Esophagus muscularis mucosa (tissue), 4 donors: Measurements from ENCODE around the gene GOLGB1. TPM values are rescaled to one million over a fixed set of nuclear protein-coding genes. Genes with fewer than 3 reads are reported as not detected.
"Not testable (repeated sequence)": the region's sequence is repeated elsewhere in the genome, so short reads cannot be mapped to it uniquely, and the experiment has no call there.

ENCODE experiments used
- DNase-seq: peaks from one replicate; pipeline ENCODE4 v3.0.0-alpha.2; 2017; ENCODE audit errors: extremely low spot score
- H3K27ac ChIP-seq, 4 donors: fragments of 200-600 bp; sonication (generic); replicated peaks in 1 of 4; 1 replicate in 3 of 4; 2 replicates in 1 of 4; pipeline ENCODE4 v1.5.1; 2016 to 2019; ENCODE audit warnings: mild to moderate bottlenecking in 1 of 4
- H3K27me3 ChIP-seq, 4 donors: fragments of 200-600 bp; sonication (generic); one replicate each; pipeline versions ENCODE4 v1.5.1 to v1.6.0; 2016 to 2019
- H3K36me3 ChIP-seq, 4 donors: fragments of 200-600 bp; sonication (generic); one replicate each; pipeline ENCODE4 v1.5.1; 2016 to 2019
- H3K4me1 ChIP-seq, 4 donors: fragments of 200-600 bp; sonication (generic); one replicate each; pipeline ENCODE4 v1.5.1; 2016 to 2019
- H3K4me3 ChIP-seq, 4 donors: fragments of 200-600 bp; sonication (generic); 1 replicate in 2 of 4; 2 replicates in 2 of 4; pipeline ENCODE4 v1.5.1; 2016 to 2019; ENCODE audit warnings: mild to moderate bottlenecking in 4 of 4, moderate library complexity in 1 of 4
- H3K9me3 ChIP-seq, 4 donors: fragments of 200-600 bp; sonication (generic); 1 replicate in 3 of 4; 2 replicates in 1 of 4; pipeline ENCODE4 v1.5.1; 2016 to 2019
- CTCF ChIP-seq, 3 experiments: fragments of 200-600 bp in 2 of 3; fragments of 450-650 bp in 1 of 3; sonication (generic) in 2 of 3; IDR thresholded peaks; one replicate each; pipeline ENCODE4 v1.5.1; 2017 to 2019; ENCODE audit warnings: antibody characterized with exemption in 3 of 3, mild to moderate bottlenecking in 2 of 3, moderate library complexity in 1 of 3
- EP300 ChIP-seq: sonication (generic); formaldehyde crosslinking; IDR thresholded peaks from one replicate; pipeline ENCODE4 v1.6.1; 2017; ENCODE audit warnings: antibody characterized with exemption
- POLR2A ChIP-seq: fragments of 450-650 bp; IDR thresholded peaks from one replicate; pipeline ENCODE4 v1.6.1; 2017; ENCODE audit warnings: antibody characterized with exemption, moderate library complexity, mild to moderate bottlenecking, low read depth
- POLR2AphosphoS5 ChIP-seq, 2 donors: sonication (generic); formaldehyde crosslinking; IDR thresholded peaks; one replicate each; pipeline ENCODE4 v1.6.1; 2017; ENCODE audit warnings: antibody characterized with exemption in 2 of 2
- WGBS: methylation state at CpG from one replicate; pipeline ENCODE4 v1.1.5; 2018; 5-methylcytosine and 5-hydroxymethylcytosine counted together
- intact Hi-C: fragments of 100-400 bp; cut with DNase I; formaldehyde crosslinking; loops from one replicate; pipeline ENCODE4 v1.15.1; 2023
- total RNA-seq, 4 donors: library from RNA; depleted of rRNA; stranded (reverse); fragments of >200 nt; gene quantifications; one replicate each; pipeline versions ENCODE4 v1.1.0 to v1.2.1, GENCODE V29; 2016

GOLGB1 gene
- total RNA-seq, 4 donors from 2014 or later: 55.7 to 73.9 (median 69.3) TPM

GRCh38 chr3:121786485-121786884, 36.9 kb upstream of the GOLGB1 start:
- no peak overlapping the region for H3K27ac ChIP-seq
- TF ChIP-seq POLR2A (no peak), POLR2AphosphoS5 (IDR thresholded peaks at IDR 0.05) (no peak), EP300 (no peak), CTCF (IDR thresholded peaks at IDR 0.05) (no peak)
- H3K36me3 ChIP-seq: peaks cover 4 to 71% (median 38%) of the 10 kb centered on the region in 4 donors
- intact Hi-C loops: no loop called here
- H3K27me3 ChIP-seq: no peaks in the 10 kb centered on the region
- no peaks in the 10 kb centered on the region for H3K9me3 ChIP-seq
- H3K4me3 ChIP-seq: no peak overlapping the region
- H3K4me1 ChIP-seq: no peaks in the 10 kb centered on the region
- WGBS: 76% methylated on average over 2 of the region's 2 CpGs
- DNase-seq: no peak

- H3K27ac ChIP-seq, H3K9me3 ChIP-seq, H3K27me3 ChIP-seq, H3K4me1 ChIP-seq, H3K4me3 ChIP-seq, intact Hi-C loops, DNase-seq: not testable (repeated sequence)
- peaks cover 24 to 83% (median 45%) of the 10 kb centered on the region in 4 donors for H3K36me3 ChIP-seq
- 84% methylated on average over 8 of the region's 8 CpGs for WGBS
Measured at GRCh38 chr3:121782784-121783183, 33.2 kb upstream of the GOLGB1 start.

GRCh38 chr3:121781611-121782010, 32.1 kb upstream of the GOLGB1 start:
- TF ChIP-seq POLR2AphosphoS5 (IDR thresholded peaks at IDR 0.05) (no peak), POLR2A (no peak), CTCF (IDR thresholded peaks at IDR 0.05) (no peak), EP300 (no peak)
- DNase-seq: no peak
- no peak overlapping the region for H3K4me3 ChIP-seq
- no peak overlapping the region for H3K27ac ChIP-seq
- H3K9me3 ChIP-seq: no peaks in the 10 kb centered on the region
- WGBS: 96% methylated on average over 7 of the region's 7 CpGs
- intact Hi-C loops: no loop called here
- H3K36me3 ChIP-seq: peaks cover 26 to 83% (median 44%) of the 10 kb centered on the region in 4 donors
- H3K4me1 ChIP-seq: no peaks in the 10 kb centered on the region
- H3K27me3 ChIP-seq: no peaks in the 10 kb centered on the region

- H3K9me3 ChIP-seq, H3K27me3 ChIP-seq, intact Hi-C loops, H3K27ac ChIP-seq, DNase-seq, H3K4me3 ChIP-seq, H3K4me1 ChIP-seq: not testable (repeated sequence)
- peaks cover 38 to 100% (median 71%) of the 10 kb centered on the region in 4 donors for H3K36me3 ChIP-seq
- WGBS: 100% methylated on average over 4 of the region's 4 CpGs
Measured at GRCh38 chr3:121775095-121775494, 25.6 kb upstream of the GOLGB1 start.

GRCh38 chr3:121769246-121769645, 19.7 kb upstream of the GOLGB1 start:
- Histone ChIP-seq H3K4me3 (no peak overlapping the region), H3K4me1 (no peaks in the 10 kb centered on the region), H3K27ac (no peak overlapping the region), H3K9me3 (no peaks in the 10 kb centered on the region), H3K36me3 (peaks cover 28 to 63% (median 43%) of the 10 kb centered on the region in 4 donors), H3K27me3 (no peaks in the 10 kb centered on the region)
- WGBS: 100% methylated on average over 1 of the region's 1 CpG
- TF ChIP-seq POLR2A (no peak), POLR2AphosphoS5 (IDR thresholded peaks at IDR 0.05) (no peak), EP300 (no peak), CTCF (IDR thresholded peaks at IDR 0.05) (no peak)
- DNase-seq: no peak
- intact Hi-C loops: no loop called here

- 92% methylated on average over 2 of the region's 2 CpGs for WGBS
Measured at GRCh38 chr3:121768452-121768851, 18.9 kb upstream of the GOLGB1 start.

More at GRCh38 chr3:121768452-121768851, 18.9 kb upstream of the GOLGB1 start:
- Histone ChIP-seq H3K27ac (no peak overlapping the region), H3K27me3 (no peaks in the 10 kb centered on the region), H3K4me3 (no peak overlapping the region), H3K36me3 (peaks cover 28 to 55% (median 39%) of the 10 kb centered on the region in 4 donors), H3K9me3 (no peaks in the 10 kb centered on the region), H3K4me1 (no peaks in the 10 kb centered on the region)
- DNase-seq: no peak
- TF ChIP-seq EP300: no peak
- TF ChIP-seq CTCF (IDR thresholded peaks at IDR 0.05): no peak
- TF ChIP-seq POLR2AphosphoS5 (IDR thresholded peaks at IDR 0.05): no peak
- no peak for TF ChIP-seq POLR2A
- intact Hi-C loops: no loop called here
